Frontal cortex (tissue), 4 donors: ENCODE measurements around the gene NCAPD2. TPM values are rescaled to one million over a fixed set of nuclear protein-coding genes. Genes with fewer than 3 reads are reported as not detected.
"Not testable (repeated sequence)": the region's sequence is repeated elsewhere in the genome, so short reads cannot be mapped to it uniquely, and the experiment has no call there.

Experiments used
- DNase-seq, 2 donors: peaks; one replicate each; pipeline ENCODE4 v3.0.0; 2012; ENCODE audit warnings: low spot score in 2 of 2
- FAIRE-seq: peaks from 2 replicates; lab custom pipeline; 2012; peaks lifted over from hg19 to GRCh38; lab: Jason Lieb, UNC
- total RNA-seq: library from RNA; depleted of rRNA; stranded (reverse); fragments of >200 nt; gene quantifications from one replicate; pipeline ENCODE4 v1.2.3, GENCODE V29; 2014
- donor health status: control.
- donor health status: control.
- donor health status: control.

The NCAPD2 gene
- total RNA-seq, 1 donor from 2014 or later = 9.4 TPM

DNA sequence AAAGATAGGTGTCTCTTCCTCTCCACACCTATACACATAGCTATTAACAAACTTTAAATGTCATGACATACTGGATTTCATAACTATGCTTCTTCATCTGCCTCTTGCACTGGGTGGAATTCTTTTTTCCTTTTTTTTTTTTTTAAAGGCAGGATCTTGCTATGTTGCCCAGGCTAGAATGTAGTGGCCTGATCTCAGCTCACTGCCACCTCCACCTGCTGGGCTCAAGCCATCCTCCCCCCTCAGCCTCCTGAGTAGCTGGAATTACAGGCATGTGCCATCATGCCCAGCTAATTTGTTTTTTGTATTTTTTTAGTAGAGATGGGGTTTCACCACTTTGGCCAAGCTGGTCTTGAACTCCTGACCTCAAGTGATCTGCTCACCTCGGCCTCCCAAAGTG is 5.7 kb upstream of the NCAPD2 start:
- FAIRE-seq (no peak), DNase-seq (no peak)

DNA sequence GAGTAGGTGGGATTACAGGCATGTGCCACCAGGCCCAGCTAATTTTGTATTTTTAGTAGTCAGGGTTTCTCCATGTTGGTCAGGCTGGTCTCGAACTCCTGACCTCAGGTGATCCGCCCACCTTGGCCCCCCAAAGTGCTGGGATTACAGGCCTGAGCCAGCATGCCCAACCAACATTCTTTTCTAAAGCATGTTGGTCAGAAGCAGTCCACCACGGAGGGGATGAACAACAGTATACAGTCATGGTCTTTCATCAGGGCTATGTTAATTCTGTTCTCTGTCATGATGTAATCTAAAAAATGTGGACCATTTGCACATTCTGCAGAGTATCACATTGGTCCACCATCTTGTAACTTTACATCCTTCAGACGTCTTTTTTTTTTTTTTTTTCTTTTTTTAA is 4.5 kb upstream of the NCAPD2 start:
- no peak for FAIRE-seq

DNA sequence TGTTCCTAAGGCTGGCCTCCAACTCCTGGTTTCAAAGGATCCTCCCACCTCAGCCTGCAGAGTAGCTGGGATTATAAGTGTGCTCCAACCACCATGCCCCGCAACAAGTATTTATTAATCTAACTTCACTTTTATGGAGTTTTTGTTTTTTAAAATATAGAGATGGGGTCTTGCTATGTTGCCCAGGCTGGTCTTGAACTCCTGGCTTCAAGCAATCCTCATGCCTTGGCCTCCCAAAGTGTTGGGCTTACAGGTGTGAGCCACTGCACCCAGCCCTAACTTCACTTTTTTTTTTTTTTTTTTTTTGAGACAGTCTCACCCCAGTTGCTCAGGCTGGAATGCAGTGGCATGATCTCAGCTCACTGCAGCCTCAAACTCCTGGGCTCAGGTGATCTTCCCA is 3.2 kb upstream of the NCAPD2 start:
- not testable (repeated sequence) for DNase-seq, FAIRE-seq

More for the DNA sequence above, 4.5 kb upstream of the NCAPD2 start:
- no peak for DNase-seq

DNA sequence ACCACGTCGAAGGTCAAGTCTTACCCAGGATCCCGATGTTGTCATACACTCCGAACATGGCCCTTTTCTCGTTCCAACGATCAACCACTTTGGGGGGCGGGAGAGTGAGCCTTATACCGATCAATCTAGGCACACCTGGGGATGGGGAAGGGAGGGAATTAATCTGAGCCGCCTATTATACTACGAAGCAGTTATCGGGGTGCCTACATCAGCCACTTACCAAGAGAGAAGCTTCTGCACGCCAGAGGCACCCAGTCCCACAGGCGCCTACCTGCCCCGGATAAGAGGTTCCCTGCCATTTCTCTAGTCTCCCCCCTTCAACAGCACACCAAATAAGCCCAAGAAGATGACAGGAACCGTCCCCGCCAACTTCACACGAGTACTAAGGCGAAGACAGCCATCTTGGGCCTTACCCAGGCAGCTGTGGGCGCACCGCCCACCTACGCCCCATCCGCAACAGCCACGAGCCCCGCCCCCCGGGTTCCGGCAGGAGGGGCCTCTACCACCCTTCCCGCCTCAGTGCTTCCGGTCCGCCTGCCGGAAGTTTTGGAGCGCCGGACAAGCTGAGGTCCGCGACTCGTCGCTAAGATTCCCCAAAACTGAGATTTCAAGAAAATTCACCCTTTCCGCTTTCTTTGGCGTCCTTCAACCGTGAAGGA is 935 bp upstream of the NCAPD2 start, which contains the start of gene MRPL51:
TSS of gene MRPL51 (minus strand) at position 425 of the 659 bp plus-strand sequence. CDS start at position 299, 126 bp downstream.
- DNase-seq = peak; percentile 84 to 93
- no peak for FAIRE-seq

DNA sequence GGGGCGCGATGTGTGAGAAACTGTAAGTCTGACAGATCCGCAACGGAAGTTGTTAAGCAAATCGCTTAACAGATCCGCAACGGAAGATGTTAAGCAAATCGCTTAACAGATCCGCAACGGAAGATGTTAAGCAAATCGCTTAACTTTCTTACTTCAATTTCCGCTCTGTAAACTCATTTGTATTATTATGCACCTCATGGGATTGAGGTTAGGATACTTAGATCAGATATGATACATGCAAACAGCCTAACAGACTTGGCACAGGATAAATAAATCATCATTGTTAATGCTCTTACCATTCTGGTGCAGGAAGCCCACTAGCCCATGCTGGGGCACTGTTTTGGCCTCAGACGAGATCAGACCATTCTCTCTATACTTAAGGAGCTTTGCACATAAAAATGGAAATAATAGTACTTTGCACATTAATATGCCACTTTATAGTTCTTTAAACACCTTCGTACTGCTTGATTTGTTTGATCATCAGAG is 399 bp downstream of the NCAPD2 start:
- FAIRE-seq (no peak), DNase-seq (no peak)

DNA sequence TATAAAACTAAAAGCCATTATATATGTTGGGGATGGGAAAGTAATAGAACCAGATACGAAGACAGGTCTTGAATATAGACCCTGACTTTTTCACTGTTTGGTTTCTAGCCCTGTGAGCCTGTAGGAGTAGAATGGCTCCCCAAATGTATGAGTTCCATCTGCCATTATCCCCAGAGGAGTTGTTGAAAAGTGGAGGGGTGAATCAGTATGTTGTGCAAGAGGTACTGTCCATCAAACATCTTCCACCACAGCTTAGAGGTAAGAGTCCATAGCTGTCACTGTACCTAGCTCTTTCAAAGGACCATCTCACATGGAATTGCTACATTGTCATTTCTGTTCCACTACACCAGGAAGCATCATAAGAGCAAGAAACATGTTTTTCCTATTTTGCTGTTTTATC is 1.1 kb downstream of the NCAPD2 start:
- no peak for FAIRE-seq

DNA sequence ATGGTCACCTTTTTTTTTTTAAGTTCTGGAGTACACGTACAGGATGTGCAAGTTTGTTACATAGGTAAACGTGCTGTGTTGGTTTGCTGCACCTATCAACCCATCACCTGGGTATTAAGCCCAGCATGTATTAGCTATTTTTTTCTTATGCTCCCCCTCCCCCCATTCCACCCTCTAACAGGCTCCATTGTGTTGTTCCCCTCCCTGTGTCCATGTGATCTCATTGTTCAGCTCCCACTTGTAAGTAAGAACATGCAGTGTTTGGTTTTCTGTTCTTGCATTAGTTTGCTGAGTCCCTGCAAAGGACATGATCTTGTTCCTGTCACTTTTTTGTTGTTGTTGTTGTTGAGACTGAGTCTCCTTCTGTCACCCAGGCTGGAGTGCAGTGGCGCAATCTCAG is 3.4 kb downstream of the NCAPD2 start:
- FAIRE-seq, DNase-seq: not testable (repeated sequence)

More for the DNA sequence above, 1.1 kb downstream of the NCAPD2 start:
- DNase-seq = no peak

DNA sequence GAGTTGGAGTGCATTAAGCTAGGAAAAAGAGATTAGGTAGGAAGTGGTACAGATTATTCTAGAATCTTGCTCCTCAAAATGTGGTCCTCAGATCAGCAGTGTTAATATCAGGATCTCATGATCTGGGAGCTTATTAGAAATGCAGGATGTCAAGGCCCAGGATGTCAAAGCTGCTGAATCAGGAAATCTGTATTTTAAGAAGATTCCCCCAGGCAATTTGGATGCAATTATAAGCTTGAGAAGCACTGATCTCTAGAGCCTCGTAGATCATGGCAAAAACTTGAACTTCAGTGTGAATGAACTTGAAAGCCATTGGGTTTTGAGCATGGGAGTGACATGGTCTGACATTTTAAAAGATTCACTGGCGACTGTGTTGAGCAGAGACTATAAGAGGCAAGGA is 6.6 kb downstream of the NCAPD2 start:
- FAIRE-seq (no peak), DNase-seq (no peak)

DNA sequence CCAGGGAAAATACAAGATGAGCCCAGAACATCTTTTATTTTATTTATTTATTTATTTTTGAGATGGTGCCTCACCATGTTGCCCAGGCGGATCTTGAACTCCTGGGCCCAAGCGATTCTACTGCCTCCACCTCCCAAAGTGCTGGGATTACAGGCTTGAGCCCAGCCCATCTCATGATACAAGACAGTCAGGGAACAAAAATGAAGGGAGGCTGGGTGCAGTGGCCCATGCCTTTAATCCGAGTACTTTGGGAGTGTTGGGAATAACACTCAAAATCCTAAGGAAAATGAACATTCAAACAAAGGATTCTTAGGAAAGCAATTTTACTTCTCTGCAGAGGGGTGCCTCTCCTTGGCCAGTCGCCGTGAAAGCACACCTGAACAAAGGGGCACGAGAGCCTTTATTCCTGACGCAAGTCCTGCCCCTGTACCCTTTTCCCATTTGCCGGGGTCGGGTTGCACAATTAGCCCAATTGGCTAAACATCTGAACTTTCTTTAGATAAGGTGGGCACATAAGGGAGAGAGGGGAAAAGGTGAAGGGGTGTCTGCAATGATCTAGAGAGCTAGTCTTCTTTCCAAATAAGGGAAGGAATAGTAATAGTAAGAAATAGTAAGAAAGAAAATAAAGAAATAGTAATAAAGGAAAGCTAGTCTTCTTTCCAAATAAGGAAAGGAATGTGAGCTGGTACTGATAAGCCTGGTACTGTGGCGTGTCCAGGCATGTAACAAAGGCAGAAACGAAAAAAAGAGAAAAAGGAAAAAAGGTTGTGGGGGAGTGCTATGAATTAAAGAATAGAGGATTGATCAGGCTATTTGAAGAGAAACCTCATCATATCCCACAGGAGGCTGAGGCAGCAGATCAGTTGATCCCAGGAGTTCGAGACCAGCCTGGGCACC is 13.4 kb downstream of the NCAPD2 start:
- no peak for FAIRE-seq
- no peak for DNase-seq

DNA sequence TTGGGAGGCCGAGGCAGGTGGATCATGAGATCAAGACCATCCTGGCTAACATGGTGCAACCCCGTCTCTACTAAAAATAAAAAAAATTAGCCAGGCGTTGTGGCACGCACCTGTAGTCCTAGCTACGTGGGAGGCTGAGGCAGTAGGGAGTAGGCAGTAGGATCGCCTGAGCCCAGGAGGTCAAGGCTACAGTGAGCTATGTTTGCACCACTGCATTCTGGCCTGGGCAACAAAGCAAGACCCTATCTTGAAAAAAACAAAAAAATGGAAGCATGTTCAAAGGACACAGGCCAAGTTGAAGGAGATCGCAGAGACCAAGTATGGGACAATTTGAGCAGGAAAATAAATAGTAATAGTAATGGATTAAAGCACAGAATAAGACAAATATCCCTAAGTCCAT is 14.2 kb downstream of the NCAPD2 start:
- no peak for FAIRE-seq
- DNase-seq = no peak

DNA sequence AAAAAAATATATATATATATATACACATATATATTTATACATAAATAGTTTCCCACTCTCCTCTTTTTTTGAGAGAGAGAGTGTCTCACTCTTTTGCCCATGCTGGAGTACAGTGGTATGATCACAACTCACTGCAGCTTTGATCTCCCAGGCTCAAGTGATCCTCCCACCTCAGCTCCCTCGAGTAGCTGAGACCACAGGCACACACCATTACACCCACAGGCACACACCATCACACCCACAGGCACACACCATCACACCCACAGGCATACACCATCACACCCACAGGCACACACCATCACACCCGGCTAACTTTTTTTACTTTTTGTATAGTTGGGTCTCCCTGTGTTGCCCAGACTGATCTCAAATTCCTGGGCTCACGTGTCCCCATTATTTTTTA is 26.3 kb downstream of the NCAPD2 start:
- FAIRE-seq = no peak

DNA sequence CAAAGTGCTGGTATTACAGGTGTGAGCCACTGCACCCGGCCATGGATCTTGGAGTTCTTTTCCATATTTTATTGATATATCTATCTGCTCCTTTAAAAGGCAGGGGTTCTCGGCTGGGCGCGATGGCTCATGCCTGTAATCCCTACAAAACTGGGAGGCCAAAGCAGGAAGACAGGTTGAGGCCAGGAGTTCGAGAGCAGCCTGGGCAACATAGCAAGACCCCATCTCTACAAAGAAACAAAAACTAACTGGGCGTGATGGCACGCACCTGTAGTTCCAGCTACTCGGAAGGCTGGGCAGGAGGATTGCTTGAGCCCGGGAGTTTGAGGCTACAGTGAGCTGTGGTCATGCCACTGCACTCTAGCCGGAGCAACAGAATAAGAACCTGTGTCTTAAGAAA is 28.3 kb downstream of the NCAPD2 start:
- FAIRE-seq (no peak), DNase-seq (no peak)

More for the DNA sequence above, 26.3 kb downstream of the NCAPD2 start:
- no peak for DNase-seq

DNA sequence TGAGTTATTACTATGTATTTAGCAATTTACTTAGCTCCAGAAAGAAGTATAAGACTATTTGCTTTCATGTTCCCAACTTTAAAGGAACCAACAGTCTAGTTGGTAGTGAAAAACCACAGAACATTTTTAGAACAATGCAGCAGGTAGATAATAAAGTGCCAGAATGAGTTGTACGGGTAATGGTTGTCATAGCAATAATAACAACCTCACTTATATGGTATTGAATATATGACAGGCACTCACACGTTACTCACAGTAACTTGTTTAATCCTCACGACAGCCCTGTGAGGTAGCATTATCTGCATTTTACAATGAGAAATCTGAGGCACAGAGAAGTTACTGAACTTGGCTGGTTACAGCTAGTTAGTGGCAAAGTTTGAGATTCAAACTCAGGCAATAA is 29.8 kb downstream of the NCAPD2 start:
- FAIRE-seq (no peak), DNase-seq (no peak)

DNA sequence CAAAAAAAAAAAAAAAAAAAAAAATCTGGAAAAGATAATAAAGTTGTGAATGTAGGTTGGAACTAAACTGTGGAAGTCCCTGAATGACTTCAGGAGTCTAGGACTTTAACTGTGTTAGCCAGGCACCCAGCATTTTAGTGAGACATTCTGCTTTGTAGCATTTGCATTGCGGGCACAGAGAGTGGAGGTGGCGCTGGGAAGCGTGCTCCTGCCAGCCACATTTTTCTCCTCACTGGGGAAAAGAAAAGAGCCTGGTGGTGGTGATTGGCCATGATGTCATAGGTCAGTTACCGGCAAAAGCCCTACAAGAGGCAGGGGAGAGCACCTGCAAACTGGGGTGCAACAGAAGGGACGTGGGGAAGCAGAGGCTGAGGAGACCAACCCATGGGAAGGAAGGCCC is 30.7 kb downstream of the NCAPD2 start:
- no peak for FAIRE-seq
- DNase-seq = no peak

DNA sequence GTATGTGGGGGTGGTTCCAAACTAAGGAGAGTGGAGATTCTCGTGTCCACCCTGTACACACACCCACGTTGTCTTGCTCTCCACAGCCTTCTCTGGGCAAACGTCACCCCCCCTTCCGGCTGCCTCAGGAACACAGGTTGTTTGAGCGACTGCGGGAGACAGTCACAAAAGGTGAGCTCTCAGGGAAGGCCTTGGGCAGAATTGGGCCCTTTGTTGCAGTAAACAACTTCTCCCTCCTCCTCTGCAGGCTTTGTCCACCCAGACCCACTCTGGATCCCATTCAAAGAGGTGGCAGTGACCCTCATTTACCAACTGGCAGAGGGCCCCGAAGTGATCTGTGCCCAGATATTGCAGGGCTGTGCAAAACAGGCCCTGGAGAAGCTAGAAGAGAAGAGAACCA is 32.3 kb downstream of the NCAPD2 start:
- FAIRE-seq (no peak), DNase-seq (no peak)

DNA sequence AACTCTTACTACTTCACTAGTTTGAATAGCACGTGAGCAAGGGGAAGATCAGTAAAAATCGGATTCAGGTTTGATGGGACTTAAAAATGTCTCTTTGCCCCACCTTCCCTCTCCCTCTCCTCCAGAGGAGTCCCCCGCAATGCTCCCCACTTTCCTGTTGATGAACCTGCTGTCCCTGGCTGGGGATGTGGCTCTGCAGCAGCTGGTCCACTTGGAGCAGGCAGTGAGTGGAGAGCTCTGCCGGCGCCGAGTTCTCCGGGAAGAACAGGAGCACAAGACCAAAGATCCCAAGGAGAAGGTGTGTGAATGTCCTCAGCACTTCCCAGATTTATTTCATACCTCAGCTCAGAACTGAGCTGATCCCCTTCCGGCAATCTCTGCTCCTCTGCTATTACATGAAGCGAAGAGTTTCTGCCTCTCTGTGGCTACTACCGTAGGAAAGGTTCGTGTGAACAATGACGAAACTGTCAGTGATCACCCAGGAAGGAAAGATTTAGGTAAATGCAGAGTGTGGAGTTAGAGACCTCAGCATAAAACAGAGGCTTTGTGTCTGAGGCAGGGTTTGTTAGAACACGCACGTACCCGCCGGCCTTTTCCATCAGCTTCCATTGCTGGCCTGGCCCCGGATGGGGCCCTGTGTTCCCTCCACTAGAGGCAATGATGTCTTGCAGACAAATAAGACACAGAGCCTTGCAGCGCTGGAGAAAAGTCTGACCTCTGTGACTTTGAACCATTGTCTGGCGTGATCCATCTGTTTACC is 33.0 kb downstream of the NCAPD2 start:
- DNase-seq (no peak), FAIRE-seq (no peak)

DNA sequence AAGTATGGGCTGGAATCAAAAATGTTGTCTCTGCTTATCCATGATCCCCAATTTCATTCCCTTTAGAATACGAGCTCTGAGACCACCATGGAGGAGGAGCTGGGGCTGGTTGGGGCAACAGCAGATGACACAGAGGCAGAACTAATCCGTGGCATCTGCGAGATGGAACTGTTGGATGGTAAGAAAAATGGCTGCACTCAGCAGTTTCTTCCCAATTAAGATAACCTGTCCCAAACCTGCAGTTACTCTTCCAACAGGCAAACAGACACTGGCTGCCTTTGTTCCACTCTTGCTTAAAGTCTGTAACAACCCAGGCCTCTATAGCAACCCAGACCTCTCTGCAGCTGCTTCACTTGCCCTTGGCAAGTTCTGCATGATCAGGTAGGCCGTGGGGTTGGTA is 33.8 kb downstream of the NCAPD2 start:
- FAIRE-seq = no peak

DNA sequence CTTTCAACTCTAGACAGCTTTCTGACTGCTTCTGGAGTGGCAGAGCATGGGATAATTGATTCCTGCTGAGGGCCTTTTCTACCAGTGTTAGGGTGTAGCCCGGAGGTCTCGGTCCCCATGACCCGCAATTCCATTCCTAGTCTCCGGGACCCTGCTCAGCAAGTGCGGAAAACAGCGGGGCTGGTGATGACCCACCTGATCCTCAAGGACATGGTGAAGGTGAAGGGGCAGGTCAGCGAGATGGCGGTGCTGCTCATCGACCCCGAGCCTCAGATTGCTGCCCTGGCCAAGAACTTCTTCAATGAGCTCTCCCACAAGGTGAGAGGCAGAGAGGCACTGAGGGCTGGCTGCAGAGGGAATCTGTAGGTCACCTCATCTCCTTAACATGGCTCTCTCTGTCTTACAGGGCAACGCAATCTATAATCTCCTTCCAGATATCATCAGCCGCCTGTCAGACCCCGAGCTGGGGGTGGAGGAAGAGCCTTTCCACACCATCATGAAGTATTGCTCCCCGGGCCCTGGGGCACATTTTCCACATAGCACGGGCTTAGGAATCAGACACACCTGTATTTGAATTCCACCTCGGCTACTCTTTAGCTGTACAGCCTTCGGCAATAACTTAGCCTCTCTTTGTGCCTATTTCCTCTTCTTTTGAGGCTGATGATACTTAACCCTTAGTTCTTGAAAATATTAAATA is 34.8 kb downstream of the NCAPD2 start:
- DNase-seq (no peak), FAIRE-seq (no peak)

More for the DNA sequence above, 33.8 kb downstream of the NCAPD2 start:
- no peak for DNase-seq

DNA sequence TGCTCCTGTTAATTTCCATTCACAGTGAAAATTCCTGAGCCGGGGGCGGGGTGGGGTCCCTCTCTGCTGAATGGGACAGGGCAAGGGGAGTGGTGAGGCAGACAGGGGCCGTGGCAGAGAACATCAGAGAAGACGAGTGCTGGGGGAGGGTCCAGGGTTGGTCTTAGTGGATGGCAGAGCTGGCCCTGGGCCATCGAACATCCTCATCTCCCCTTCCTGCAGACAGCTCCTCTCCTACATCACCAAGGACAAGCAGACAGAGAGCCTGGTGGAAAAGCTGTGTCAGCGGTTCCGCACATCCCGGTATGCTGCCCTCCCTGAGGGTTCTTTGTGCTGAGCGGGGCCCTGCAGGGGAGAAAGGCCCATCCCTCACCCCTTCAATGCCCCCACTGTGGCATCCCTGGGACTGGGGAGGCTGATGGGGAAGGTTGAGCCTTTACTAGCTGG is 35.4 kb downstream of the NCAPD2 start:
- FAIRE-seq (no peak), DNase-seq (no peak)
